Neuronal stem cell (in vitro differentiated cells): Measurements from ENCODE around the gene PDE9A.

Experiments used
- DNase-seq: peaks from one replicate; pipeline ENCODE4 v3.0.0-alpha.2; 2013; ENCODE audit warnings: low spot score
- H2AFZ ChIP-seq: one replicate; pipeline ENCODE4 v1.6.1; 2013; ENCODE audit warnings: mild to moderate bottlenecking, low read length, inconsistent platforms
- H2AK5ac ChIP-seq: 2 replicates; pipeline ENCODE4 v1.6.1; 2013; ENCODE audit warnings: low read depth, mild to moderate bottlenecking, inconsistent platforms, low read length, moderate library complexity, mixed read lengths
- H2BK120ac ChIP-seq: 2 replicates; pipeline ENCODE4 v1.6.1; 2013; ENCODE audit warnings: low read depth, mild to moderate bottlenecking, inconsistent platforms, low read length, moderate library complexity, mixed read lengths
- H2BK12ac ChIP-seq: one replicate; pipeline ENCODE4 v1.6.1; 2013; ENCODE audit warnings: low read length, inconsistent platforms
- H2BK15ac ChIP-seq: 2 replicates; pipeline ENCODE4 v1.6.1; 2013; ENCODE audit warnings: mild to moderate bottlenecking, low read length, inconsistent platforms, mixed read lengths
- H2BK5ac ChIP-seq: one replicate; pipeline ENCODE4 v1.6.1; 2013; ENCODE audit warnings: inconsistent platforms, mild to moderate bottlenecking, low read length, moderate library complexity
- H3K14ac ChIP-seq: one replicate; pipeline ENCODE4 v1.6.1; 2013; ENCODE audit warnings: low read length, inconsistent platforms
- H3K18ac ChIP-seq: 2 replicates; pipeline ENCODE4 v1.6.1; 2013; ENCODE audit warnings: low read length, inconsistent platforms
- H3K23ac ChIP-seq: 2 replicates; pipeline ENCODE4 v1.6.1; 2013; ENCODE audit warnings: low read depth, mild to moderate bottlenecking, mixed read lengths, low read length, inconsistent platforms; ENCODE audit not compliant: poor library complexity
- H3K27ac ChIP-seq: replicated peaks from 3 replicates; pipeline ENCODE4 v1.5.1; 2013; ENCODE audit warnings: low read length, inconsistent platforms
- H3K27me3 ChIP-seq, 3 experiments: 2 replicates each; pipeline ENCODE4 v1.6.1; 2013; ENCODE audit warnings: low read length in 3 of 3, mild to moderate bottlenecking in 2 of 3, inconsistent platforms in 1 of 3, low read depth in 1 of 3, mixed read lengths in 1 of 3, moderate library complexity in 1 of 3; ENCODE audit not compliant: control insufficient read depth in 3 of 3, insufficient read depth in 3 of 3
- H3K36me3 ChIP-seq, 2 donors: replicated peaks in 1 of 2; 2 replicates each; pipeline ENCODE4 v1.6.1; 2013; ENCODE audit warnings: low read length in 2 of 2; ENCODE audit not compliant: control insufficient read depth in 2 of 2, insufficient read depth in 2 of 2
- H3K4ac ChIP-seq: 2 replicates; pipeline ENCODE4 v1.6.1; 2013; ENCODE audit warnings: inconsistent platforms, mild to moderate bottlenecking, low read length, moderate library complexity
- H3K4me1 ChIP-seq, 2 donors: 1 replicate in 1 of 2; 2 replicates in 1 of 2; pipeline ENCODE4 v1.6.1; 2013; ENCODE audit warnings: low read length in 2 of 2, low read depth in 1 of 2; ENCODE audit not compliant: control insufficient read depth in 2 of 2, insufficient read depth in 1 of 2
- H3K4me2 ChIP-seq: one replicate; pipeline ENCODE4 v1.6.1; 2013; ENCODE audit warnings: mild to moderate bottlenecking, low read length, inconsistent platforms; ENCODE audit not compliant: insufficient read depth, poor library complexity, severe bottlenecking
- H3K4me3 ChIP-seq, 2 donors: 2 replicates each; pipeline ENCODE4 v1.5.1; 2013; ENCODE audit warnings: low read length in 2 of 2, mild to moderate bottlenecking in 2 of 2, inconsistent platforms in 1 of 2, moderate library complexity in 1 of 2
- H3K79me1 ChIP-seq: one replicate; pipeline ENCODE4 v1.6.1; 2013; ENCODE audit warnings: low read depth, mild to moderate bottlenecking, inconsistent platforms, low read length, moderate library complexity
- H3K9ac ChIP-seq: one replicate; pipeline ENCODE4 v1.6.1; 2013; ENCODE audit warnings: mild to moderate bottlenecking, low read depth, low read length, inconsistent platforms; ENCODE audit not compliant: poor library complexity
- H3K9me3 ChIP-seq, 2 donors: replicated peaks in 1 of 2; 2 replicates each; pipeline versions ENCODE3 to v1.6.1; 2013; ENCODE audit warnings: low read length in 2 of 2, mild to moderate bottlenecking in 2 of 2, inconsistent platforms in 1 of 2, low read depth in 1 of 2, mixed read lengths in 1 of 2, moderate library complexity in 1 of 2; ENCODE audit not compliant: control insufficient read depth in 2 of 2, insufficient read depth in 1 of 2
- H4K8ac ChIP-seq: one replicate; pipeline ENCODE4 v1.6.1; 2013; ENCODE audit warnings: low read depth, mild to moderate bottlenecking, inconsistent platforms, low read length, moderate library complexity
- H4K91ac ChIP-seq: one replicate; pipeline ENCODE4 v1.6.1; 2013; ENCODE audit warnings: low read length, low read depth, mild to moderate bottlenecking, inconsistent platforms; ENCODE audit not compliant: poor library complexity
- WGBS, 2 donors: extraction: QIAGEN DNeasy Blood & Tissue Kit; methylation state at CpG; one replicate each; pipeline ENCODE4 v1.1.7; 2013; ENCODE audit warnings: missing lambda C conversion rate in 2 of 2, mixed read lengths in 1 of 2; ENCODE audit not compliant: insufficient read length in 2 of 2, insufficient replicate concordance in 1 of 2; ENCODE audit errors: extremely low coverage in 2 of 2; 5-methylcytosine and 5-hydroxymethylcytosine counted together

PDE9A gene

DNA sequence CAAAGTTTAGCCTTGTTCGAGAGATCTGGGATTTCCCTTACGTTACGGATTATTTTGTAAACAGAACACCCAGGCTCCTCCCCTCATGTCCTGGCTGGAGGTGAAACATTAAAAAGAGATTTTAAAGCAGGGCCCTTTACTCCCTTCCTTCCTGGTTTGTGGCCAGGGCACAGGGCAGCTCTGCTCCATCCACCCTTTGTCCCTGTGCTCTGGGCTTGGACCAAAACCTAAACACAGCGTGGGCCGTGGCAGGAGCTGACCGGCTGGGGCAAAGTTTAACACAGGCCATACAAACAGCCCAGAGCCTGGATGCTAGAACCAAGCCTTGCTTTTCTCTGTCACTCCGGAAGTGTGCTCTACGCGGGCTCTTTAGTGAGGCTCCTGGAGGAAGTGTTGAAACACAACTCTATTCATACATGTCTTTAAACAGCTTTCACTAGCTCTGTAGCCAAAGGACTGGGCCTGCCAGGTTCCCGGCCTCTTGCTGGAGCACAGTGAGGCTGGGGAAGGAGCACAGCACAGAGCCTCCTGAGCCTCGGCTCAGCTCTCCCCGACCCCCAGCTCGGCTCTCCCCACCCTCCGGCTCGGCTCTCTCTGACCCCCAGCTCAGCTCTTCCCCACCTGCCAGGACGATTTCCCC is 84.7 kb downstream of the PDE9A start:
- no peak overlapping the region for H2BK120ac ChIP-seq
- no peak overlapping the region for H2AK5ac ChIP-seq
- H3K4me2 ChIP-seq: no peak overlapping the region
- H3K4me1 ChIP-seq: peaks cover 2 to 13% of the 10 kb centered on the region in 2 donors
- peaks cover 0 to 9% of the 10 kb centered on the region in 2 donors for H3K9me3 ChIP-seq
- no peak overlapping the region for H3K23ac ChIP-seq
- H4K8ac ChIP-seq: no peak overlapping the region
- H2BK15ac ChIP-seq: no peak overlapping the region
- H2BK5ac ChIP-seq: no peak overlapping the region
- no peak overlapping the region for H2BK12ac ChIP-seq
- no peak overlapping the region for H3K14ac ChIP-seq
- DNase-seq: no peak
- H3K27me3 ChIP-seq: no peaks in the 10 kb centered on the region
- H3K36me3 ChIP-seq: peaks cover 21 to 45% of the 10 kb centered on the region in 2 donors
- no peak overlapping the region for H3K4me3 ChIP-seq
- H3K79me1 ChIP-seq: no peaks in the 10 kb centered on the region
- H3K9ac ChIP-seq: no peak overlapping the region
- H3K18ac ChIP-seq: no peak overlapping the region
- peak overlapping the region; percentile 48 for H2AFZ ChIP-seq
- no peak overlapping the region for H3K27ac ChIP-seq
- H4K91ac ChIP-seq: no peak overlapping the region
- H3K4ac ChIP-seq: no peak overlapping the region
- WGBS, 2 donors: no CpG with 5 or more reads among the region's 16 CpGs

DNA sequence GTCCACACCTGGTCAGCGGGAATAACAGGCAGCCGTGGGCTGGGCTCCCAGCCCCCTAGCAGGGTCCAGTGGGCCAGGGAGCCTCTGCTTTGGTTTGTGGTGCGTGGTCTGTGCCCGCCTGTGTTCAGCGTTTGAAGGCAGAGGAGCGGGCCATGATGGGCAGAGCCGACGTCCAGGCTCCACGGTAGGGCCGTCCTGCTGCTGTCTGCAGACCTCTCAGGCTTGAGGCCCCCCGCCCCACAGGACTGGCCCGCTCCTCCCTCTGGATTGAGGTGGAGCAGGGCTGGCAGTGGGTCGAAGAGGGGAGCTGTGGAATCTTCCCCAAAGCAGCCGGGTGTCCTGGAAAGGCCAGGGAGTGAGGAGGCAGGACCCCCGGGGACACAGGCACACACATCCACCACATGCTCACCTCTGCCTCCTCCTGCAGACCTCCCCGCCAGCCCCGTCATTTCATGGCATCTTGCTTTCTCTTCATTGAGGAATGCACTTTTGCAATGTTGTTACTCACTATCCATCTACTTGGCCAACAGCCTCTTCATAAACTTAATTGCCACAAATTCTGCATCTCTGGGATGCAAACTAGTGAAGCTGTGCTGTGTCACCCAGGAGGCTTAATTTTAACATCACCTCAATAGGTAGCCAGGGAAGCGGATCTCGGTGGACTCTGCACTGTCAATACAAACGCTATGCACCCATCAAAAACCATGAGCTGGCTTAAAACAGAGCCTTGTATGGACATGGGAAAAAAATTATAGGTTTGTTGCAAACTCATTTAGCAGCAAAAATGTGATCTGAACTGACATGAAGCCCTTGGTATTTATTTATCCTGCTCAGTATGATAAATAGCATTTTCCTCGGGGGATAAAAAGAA is 85.9 kb downstream of the PDE9A start:
- H2BK120ac ChIP-seq: no peak overlapping the region
- peaks cover 1 to 7% of the 10 kb centered on the region in 2 donors for H3K4me1 ChIP-seq
- no CpG with 5 or more reads among the region's 21 CpGs for WGBS, 2 donors
- H3K4me3 ChIP-seq: no peak overlapping the region
- H4K91ac ChIP-seq: peak overlapping the region; percentile 38
- no peak overlapping the region for H3K18ac ChIP-seq
- no peak overlapping the region for H2BK15ac ChIP-seq
- H4K8ac ChIP-seq: no peak overlapping the region
- peaks cover 0 to 3% of the 10 kb centered on the region in 2 donors for H3K9me3 ChIP-seq
- H3K79me1 ChIP-seq: no peaks in the 10 kb centered on the region
- peaks cover 20 to 39% of the 10 kb centered on the region in 2 donors for H3K36me3 ChIP-seq
- DNase-seq: no peak
- no peak overlapping the region for H3K27ac ChIP-seq
- no peak overlapping the region for H3K4me2 ChIP-seq
- H3K9ac ChIP-seq: no peak overlapping the region
- no peak overlapping the region for H2BK12ac ChIP-seq
- no peak overlapping the region for H3K4ac ChIP-seq
- H3K23ac ChIP-seq: peak overlapping the region; percentile 52
- H2AK5ac ChIP-seq: no peak overlapping the region
- H3K14ac ChIP-seq: no peak overlapping the region
- no peak overlapping the region for H2AFZ ChIP-seq
- H3K27me3 ChIP-seq: no peaks in the 10 kb centered on the region
- H2BK5ac ChIP-seq: no peak overlapping the region

DNA sequence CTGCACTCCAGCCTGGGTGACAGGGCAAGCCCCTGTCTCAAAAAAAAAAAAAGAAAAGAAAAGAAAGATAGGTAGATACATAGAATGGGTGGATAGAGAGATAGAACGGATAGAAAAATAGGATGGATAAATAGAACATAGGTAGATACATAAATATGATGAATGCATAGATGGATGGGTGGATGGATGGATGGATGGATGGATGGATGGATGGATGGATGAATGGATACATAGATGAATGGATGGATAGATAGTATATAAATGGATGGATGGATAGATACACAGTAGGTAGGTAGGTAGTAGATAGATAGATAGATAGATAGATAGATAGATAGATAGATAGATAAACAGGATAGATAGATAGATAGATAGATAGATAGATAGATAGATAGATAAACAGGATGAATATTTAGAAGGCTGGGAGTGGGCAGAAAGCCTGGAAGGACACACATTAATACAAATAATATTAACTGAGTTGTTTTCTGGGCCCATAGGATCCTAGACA is 87.0 kb downstream of the PDE9A start:
- Histone ChIP-seq H2AK5ac (no peak overlapping the region), H3K27me3 (no peaks in the 10 kb centered on the region), H2BK5ac (no peak overlapping the region), H2BK15ac (no peak overlapping the region), H3K14ac (no peak overlapping the region), H4K8ac (no peak overlapping the region), H3K4me1 (peaks cover 1 to 7% of the 10 kb centered on the region in 2 donors), H3K27ac (no peak overlapping the region), H3K4me3 (no peak overlapping the region), H3K9me3 (no peaks in the 10 kb centered on the region), H3K79me1 (no peaks in the 10 kb centered on the region), H3K4ac (no peak overlapping the region), H3K9ac (no peak overlapping the region), H3K23ac (no peak overlapping the region), H3K4me2 (no peak overlapping the region), H3K36me3 (peaks cover 16 to 39% of the 10 kb centered on the region in 2 donors), H2BK120ac (no peak overlapping the region), H2BK12ac (no peak overlapping the region), H3K18ac (no peak overlapping the region), H4K91ac (no peak overlapping the region), H2AFZ (no peak overlapping the region)
- no peak for DNase-seq
- 96 to 100% methylated on average over 1 of the region's 1 CpG for WGBS, 2 donors

DNA sequence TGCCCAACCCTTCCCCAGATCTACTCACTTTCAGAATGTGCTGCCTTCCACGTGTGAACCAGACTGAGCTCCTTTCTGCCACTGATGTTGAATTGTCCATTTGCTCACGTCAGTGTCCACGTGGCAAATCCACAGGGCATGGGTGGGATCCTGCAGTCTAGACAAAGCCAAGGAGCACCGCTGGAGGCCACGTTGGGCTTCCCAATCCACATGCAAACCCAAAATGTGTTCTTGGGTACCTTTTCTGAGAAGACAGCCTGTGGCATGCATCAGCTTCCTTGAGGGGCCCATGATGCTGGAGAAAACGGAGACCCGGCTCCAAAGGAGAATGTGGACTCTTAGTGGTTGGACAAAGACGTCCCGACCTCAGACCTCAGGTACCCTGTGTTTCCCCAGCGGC is 87.6 kb downstream of the PDE9A start:
- Histone ChIP-seq H3K4me2 (no peak overlapping the region), H3K9ac (peak overlapping the region; percentile 30), H2BK120ac (no peak overlapping the region), H3K79me1 (no peaks in the 10 kb centered on the region), H4K8ac (no peak overlapping the region), H3K27me3 (no peaks in the 10 kb centered on the region), H4K91ac (no peak overlapping the region), H3K4me1 (peaks cover 1 to 7% of the 10 kb centered on the region in 2 donors), H2AFZ (no peak overlapping the region), H3K14ac (no peak overlapping the region), H2AK5ac (no peak overlapping the region), H2BK12ac (no peak overlapping the region), H3K9me3 (no peaks in the 10 kb centered on the region), H3K27ac (no peak overlapping the region), H2BK15ac (no peak overlapping the region), H3K18ac (no peak overlapping the region), H3K4me3 (no peak overlapping the region), H3K23ac (no peak overlapping the region), H3K36me3 (peaks cover 18 to 38% of the 10 kb centered on the region in 2 donors), H2BK5ac (no peak overlapping the region), H3K4ac (no peak overlapping the region)
- no peak for DNase-seq
- WGBS, 2 donors: no CpG with 5 or more reads among the region's 10 CpGs
